ENCODE results near the gene EZR. TPM values are rescaled to one million over a fixed set of nuclear protein-coding genes. Genes with fewer than 3 reads are reported as not detected.

EZR gene
- total and polyA plus RNA-seq, 2 of the 8 experiments (the other 6 are each of a cell fraction or from before 2014, with no cell fraction given), result 122 to 286 TPM

DNA sequence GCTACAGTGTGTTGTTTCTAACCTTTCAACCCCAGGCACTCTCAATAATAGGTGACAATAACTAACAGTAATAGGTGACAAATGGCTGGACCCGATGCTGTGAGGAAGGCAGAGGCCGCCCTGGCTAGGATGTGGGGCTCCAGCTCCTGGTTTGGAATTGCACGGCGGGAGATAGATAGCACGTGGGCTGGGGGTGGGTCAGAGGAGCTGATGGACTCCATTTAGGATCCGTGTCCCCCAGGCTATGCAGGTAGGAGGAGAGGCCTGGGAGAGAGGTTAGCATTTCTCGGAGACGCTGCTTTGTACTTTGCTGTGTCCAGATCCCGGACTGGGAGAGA is 61.4 kb downstream of the EZR start:
- FAIRE-seq (no peak), DNase-seq (ENCODE audit: low read depth in 1 of 2, low spot score in 2 of 2) (no peak)
- no peaks in the 10 kb centered on the region for H3K23me2 ChIP-seq (ENCODE audit: low read depth, low read length)
- 0 out of 2 replicates have a peak overlapping the region, but pooled peaks have one; percentile 44 for H2BK5ac ChIP-seq (ENCODE audit: low read depth, low read length)
- H3K9ac ChIP-seq (replicated peaks in 1 of 4; ENCODE audit: extremely low read depth in 1 of 4, low read depth in 3 of 4, low read length in 3 of 4), result no peak overlapping the region
- peaks cover 0 to 20% (median 9%) of the 10 kb centered on the region in 4 experiments; a peak in 6 of 7 replicates for H3K4me1 ChIP-seq (replicated peaks in 1 of 4; ENCODE audit: control insufficient read depth in 3 of 4, insufficient read depth in 4 of 4, low read length in 3 of 4)
- H3K9me3 ChIP-seq (ENCODE audit: insufficient read depth in 2 of 2, low read depth in 1 of 2, low read length in 1 of 2), result no peaks in the 10 kb centered on the region
- 88% methylated on average over 9 of the region's 9 CpGs; no CpG with 5 or more reads in 1 of the 2 experiments for WGBS, 2 experiments (ENCODE audit: extremely low coverage in 1 of 2, insufficient coverage in 1 of 2, insufficient read length in 1 of 2, insufficient replicate concordance in 2 of 2, low coverage in 1 of 2, low lambda C conversion rate in 2 of 2, missing lambda C conversion rate in 1 of 2)
- CTCF ChIA-PET (ENCODE audit: partially characterized antibody), result interaction anchor here (1.2 to 2.3 kb wide), 3 partner anchors 12 to 201 kb away, joined by 3 to 13 read pairs (median 4); no protein-coding TSS in a partner anchor
- H4K5ac ChIP-seq (ENCODE audit: insufficient read length, low read depth, low read length), result no peak overlapping the region
- no peaks in the 10 kb centered on the region for H3K79me2 ChIP-seq (ENCODE audit: control insufficient read depth in 1 of 2, insufficient read depth in 2 of 2, low read length in 2 of 2)
- H3K23ac ChIP-seq (ENCODE audit: insufficient read length), result no peak overlapping the region
- no peak overlapping the region for H2AFZ ChIP-seq (ENCODE audit: low read length)
- no peaks in the 10 kb centered on the region for H3K36me3 ChIP-seq (ENCODE audit: control insufficient read depth in 2 of 4, insufficient read depth in 4 of 4, low read length in 3 of 4)
- H3K4me3 ChIP-seq (ENCODE audit: extremely low read depth in 1 of 4, insufficient read depth in 2 of 4, low read depth in 3 of 4, low read length in 4 of 4), result no peak overlapping the region
- H3K27ac ChIP-seq (ENCODE audit: low read depth, low read length), result no peak overlapping the region
- no peaks in the 10 kb centered on the region for H3K79me1 ChIP-seq (ENCODE audit: low read depth, low read length)
- TF ChIP-seq, protein P1, sequence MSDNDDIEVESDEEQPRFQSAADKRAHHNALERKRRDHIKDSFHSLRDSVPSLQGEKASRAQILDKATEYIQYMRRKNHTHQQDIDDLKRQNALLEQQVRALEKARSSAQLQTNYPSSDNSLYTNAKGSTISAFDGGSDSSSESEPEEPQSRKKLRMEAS (IDR thresholded peaks at IDR 0.05), result peak; percentile 39; the same call in 1 of the 2 replicates
- no peak for TF ChIP-seq EZH2 (IDR thresholded peaks at IDR 0.05; ENCODE audit: low read depth, low read length, severe bottlenecking)
- no peak for TF ChIP-seq JUN (IDR thresholded peaks at IDR 0.05; ENCODE audit: low read depth, low read length)
- TF ChIP-seq RXRA (IDR thresholded peaks at IDR 0.05; ENCODE audit: insufficient read depth, low read depth, low read length), result no peak
- TF ChIP-seq, protein P2, sequence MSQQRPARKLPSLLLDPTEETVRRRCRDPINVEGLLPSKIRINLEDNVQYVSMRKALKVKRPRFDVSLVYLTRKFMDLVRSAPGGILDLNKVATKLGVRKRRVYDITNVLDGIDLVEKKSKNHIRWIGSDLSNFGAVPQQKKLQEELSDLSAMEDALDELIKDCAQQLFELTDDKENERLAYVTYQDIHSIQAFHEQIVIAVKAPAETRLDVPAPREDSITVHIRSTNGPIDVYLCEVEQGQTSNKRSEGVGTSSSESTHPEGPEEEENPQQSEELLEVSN (IDR thresholded peaks at IDR 0.05), result peak; percentile 77
- no peak overlapping the region for H3K56ac ChIP-seq (replicated peaks; ENCODE audit: insufficient read length, low read depth, low read length)
- no peak overlapping the region for H2AK5ac ChIP-seq (ENCODE audit: low read depth, low read length)
- H2BK12ac ChIP-seq (ENCODE audit: low read depth, low read length), result peak overlapping the region; percentile 92; the same call in 1 of the 2 replicates
- no peak overlapping the region for H3K4me2 ChIP-seq (ENCODE audit: insufficient read depth in 1 of 2, low read depth in 2 of 2, low read length in 2 of 2)
- no peak overlapping the region for H3K14ac ChIP-seq (ENCODE audit: insufficient read length)
- POLR2A ChIA-PET (ENCODE audit: partially characterized antibody), result interaction anchor here (1.3 to 2.2 kb wide), 5 partner anchors 12 to 60 kb away, joined by 4 to 6 read pairs (median 5); no protein-coding TSS in a partner anchor
- no peaks in the 10 kb centered on the region for H3K27me3 ChIP-seq (replicated peaks in 1 of 4; ENCODE audit: control insufficient read depth in 3 of 4, extremely low read depth in 1 of 4, insufficient read depth in 3 of 4, low read length in 3 of 4)
- H4K91ac ChIP-seq (replicated peaks; ENCODE audit: insufficient read length, low read length), result peak overlapping the region; percentile 25
- H2BK15ac ChIP-seq (ENCODE audit: low read length), result no peak overlapping the region
- peak overlapping the region; percentile 47 for H2BK120ac ChIP-seq (replicated peaks; ENCODE audit: low read depth, low read length)
- H4K20me1 ChIP-seq (replicated peaks in 1 of 2; ENCODE audit: control insufficient read depth in 1 of 2, insufficient read depth in 2 of 2, low read length in 2 of 2), result no peaks in the 10 kb centered on the region
- no peak overlapping the region for H2BK20ac ChIP-seq (ENCODE audit: low read length)
- H3K18ac ChIP-seq (ENCODE audit: extremely low read depth, low read length), result peak overlapping the region; percentile 68
- no peak overlapping the region for H3K4ac ChIP-seq (replicated peaks; ENCODE audit: insufficient read length, low read depth, low read length)
- H4K8ac ChIP-seq (ENCODE audit: extremely low read depth, insufficient read depth, low read length), result no peak overlapping the region
